Stimulated activated CD4-positive, alpha-beta T cell treated with anti-CD3 and anti-CD28 coated beads, Interleukin-2, amount 100 ng/mL, for 24 hours (primary cell): ENCODE data around the gene HINT3.
"Not testable (repeated sequence)": the region's sequence is repeated elsewhere in the genome, so short reads cannot be mapped to it uniquely, and the experiment has no call there.

Source experiments
- DNase-seq, 2 donors: peaks; one replicate each; pipeline ENCODE4 v3.0.0-alpha.2; 2020

Gene HINT3

DNA sequence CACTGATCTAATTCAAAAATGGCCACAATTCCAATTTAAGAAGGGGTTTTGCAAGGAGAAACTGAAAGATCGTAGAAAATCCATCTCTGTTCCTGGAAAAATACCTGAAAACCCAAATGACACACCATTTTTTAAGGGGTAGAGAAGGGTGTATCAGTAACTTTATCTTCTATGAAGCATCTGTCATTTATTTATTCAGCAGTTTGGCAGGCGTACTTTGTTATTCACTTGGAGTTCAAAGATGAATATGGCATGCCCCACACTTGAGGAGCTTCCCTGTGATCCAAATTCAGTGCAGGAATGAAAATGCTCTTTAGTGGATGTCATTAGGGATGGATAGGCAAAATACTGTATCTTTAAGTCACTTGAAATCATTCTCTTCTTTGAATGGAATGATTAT is 7.2 kb downstream of the HINT3 start:
- DNase-seq = no peak

DNA sequence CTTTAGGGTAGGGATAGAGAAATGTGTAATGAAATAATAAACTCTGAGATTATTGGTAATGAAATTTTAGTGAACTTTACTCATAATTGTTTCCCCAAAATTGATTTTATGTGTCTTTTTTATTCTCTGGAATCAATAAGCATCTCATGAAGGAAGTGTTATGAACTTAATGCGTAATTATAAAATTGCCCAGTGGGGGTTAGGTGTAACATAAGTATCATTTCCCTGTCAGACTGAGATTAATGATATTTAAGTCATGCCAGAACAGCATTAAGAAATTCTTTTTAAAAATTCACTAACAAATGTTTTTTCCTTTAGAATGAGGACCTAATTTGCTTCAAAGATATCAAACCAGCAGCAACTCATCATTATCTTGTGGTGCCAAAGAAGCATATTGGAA is 10.0 kb downstream of the HINT3 start:
- no peak for DNase-seq

DNA sequence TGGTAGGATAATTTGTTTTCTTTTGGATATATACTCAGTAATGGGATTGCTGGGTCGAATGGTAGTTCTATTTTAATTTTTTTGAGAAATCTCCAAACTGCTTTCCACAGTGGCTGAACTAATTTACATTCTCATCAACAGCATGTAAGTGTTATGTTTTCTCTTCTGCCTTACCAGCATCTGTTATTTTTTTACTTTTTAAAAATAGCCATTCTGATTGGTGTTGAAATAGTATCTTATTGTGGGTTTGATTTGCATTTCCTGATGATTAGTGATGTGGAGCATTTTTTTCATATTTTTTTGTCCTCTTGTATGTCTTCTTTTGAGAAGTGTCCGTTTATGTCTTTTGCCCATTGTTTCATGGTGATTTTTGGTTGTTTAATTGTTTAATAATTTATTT is 11.9 kb downstream of the HINT3 start:
- no peak for DNase-seq

DNA sequence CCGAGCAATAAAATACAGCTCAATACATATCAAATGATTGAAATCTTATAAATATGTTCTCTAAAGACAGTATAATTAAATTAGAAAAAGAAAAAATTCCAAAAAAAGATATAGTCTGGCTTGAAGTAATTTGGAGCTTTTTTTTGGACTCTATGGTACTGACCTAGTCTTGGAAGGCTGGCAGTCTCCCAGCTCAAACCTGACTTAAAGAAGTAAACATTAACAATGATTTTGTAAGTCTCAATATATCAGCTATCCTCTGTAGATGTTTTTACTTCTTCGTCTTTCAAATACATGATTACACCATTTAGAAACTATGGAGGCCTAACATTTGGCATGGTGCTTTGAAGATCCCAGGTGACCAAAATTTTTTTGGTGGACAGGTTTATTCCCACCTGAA is 14.2 kb downstream of the HINT3 start:
- no peak for DNase-seq

DNA sequence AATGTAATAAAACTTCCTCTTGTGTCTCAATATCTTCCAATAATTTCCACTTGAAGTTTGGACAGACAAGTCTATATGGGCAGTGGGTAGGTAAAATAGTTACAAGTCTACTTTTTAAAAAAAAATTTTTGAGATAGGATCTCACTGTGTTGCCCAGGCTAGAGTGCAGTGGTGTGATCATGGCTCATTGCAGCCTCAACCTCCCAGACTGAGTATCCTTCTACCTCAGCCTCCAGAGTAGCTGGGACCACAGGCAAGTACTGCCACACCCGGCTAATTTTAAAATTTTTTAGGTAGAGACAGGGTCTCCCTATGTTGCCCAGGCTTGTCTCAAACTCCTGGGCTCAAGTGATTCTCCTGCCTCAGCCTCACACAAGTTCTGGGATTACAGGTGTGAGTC is 15.9 kb downstream of the HINT3 start:
- not testable (repeated sequence) for DNase-seq

DNA sequence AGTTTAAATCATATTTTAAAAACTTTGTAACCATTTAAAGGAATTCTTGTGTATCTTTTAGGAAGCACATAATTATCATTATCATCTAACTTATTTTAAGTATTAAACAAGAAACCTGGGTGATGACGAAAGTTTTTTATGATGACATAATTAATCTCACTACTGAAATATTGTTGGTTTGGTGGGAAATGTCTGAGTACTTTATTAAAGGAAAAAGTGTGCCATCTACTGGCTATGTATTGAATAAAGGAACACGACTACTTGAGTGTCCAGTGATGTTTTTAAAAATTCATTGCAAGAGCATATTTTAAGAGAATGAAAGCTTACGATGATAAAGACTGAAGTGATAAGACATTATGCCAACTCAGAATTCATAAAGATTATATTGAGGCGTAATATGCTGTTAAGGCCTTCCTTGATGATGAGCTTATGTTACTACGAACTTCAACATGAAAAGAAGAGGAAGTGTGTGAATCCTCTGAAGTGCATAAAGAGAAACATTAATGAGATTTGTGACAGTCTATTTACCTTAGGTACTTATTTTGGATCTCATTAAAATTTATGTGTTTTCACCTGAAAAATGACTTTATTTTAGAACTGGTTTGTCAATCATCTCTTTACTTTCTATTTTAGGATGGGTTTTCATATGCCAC is 17.8 kb downstream of the HINT3 start:
- no peak for DNase-seq

DNA sequence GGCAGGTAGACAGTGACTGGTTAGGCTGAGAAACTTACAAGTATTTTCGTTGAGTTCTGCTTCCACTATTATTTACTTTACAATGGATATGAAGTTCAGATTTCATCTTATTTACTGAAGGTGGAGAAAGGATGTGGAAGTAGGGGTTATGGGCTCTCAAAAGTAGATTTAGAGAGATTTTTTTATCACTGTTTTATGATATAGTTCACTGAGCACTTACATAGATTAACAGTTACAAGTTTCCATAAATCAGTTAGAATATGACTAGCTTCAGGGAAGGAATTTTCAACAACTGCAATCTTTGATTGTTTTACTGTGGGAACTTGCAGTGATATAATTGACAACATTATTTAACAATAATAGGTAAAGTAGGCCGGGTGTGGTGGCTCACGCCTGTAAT is 22.5 kb downstream of the HINT3 start:
- no peak for DNase-seq

DNA sequence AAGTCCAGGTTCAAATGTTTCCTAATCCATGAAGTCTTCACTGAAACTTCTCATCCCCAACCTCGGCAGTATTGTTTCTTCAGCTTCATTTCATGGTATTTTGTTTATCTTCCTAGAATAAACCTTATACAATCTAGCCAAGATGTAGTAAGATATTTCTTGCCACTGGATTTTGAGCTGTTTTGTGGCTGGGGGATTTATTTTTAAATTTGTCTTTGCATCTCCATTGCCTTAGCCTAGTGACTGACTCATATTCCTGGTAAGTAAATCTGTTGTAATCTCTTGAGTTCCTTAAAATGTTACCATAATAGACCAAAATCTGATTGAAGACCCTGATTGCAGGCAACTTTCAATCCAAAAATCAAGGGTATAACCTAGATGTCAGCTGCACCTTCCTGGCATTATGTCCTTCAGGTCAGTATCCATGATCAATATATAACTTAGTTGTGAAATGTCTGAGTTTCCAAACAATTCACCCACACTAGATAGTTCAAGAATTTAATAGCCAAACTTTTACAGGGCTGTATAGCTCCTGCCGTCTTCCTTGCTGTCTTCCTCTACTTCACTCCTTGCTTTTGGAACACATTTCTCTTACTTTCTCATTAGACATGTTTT is 25.1 kb downstream of the HINT3 start:
- no peak for DNase-seq

DNA sequence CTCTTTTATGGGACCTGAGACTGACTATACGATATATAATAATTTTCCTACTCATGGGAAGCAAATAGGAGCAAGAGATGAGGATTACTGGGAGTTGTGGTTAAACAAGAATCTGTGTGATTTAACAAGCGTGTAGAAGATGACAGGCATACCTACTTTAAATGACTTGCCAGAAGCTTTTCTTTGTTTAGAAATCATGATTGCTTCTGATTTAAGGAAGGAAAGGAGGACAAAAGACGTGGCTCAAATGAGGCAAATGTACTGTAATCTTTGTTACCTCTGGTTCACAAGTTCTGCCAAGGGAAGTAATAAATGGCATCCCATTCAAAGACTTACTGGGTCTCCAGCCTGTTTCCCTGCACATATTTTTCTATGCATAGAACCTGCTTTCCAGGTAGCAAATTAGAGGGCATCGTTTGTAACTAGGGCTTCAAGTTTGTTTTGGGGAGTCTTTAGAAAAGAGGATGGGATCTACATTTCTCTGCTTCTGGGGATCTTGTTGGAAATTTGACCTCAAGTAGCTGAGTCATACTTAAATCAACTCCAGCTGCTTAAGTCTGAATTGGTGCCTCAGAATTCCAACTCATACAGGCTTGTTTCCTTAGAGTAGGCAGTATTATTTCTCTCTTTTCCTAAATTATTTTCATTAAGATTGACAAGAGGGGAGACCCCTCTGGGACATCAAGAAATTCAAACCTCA is 26.8 kb downstream of the HINT3 start:
- DNase-seq = no peak

DNA sequence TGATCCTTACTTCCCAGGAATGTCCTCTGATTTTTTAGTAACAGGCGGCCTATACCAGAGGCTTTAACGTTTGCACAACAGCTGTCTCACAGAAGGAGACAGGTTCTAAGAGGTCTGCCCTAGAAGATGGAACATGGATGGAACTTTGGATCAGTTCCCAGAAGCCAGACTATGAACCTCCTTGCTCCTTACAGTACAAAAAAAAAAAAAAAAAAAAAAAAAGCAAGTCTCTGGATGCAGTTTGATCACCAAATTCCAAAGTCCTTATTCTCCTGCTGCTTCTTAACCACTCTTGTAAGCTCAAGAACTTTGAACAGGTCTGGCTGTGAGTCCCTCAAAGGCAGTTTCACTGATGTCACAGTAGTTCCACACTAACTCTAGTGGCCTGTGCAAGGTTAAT is 27.7 kb downstream of the HINT3 start:
- DNase-seq = no peak

DNA sequence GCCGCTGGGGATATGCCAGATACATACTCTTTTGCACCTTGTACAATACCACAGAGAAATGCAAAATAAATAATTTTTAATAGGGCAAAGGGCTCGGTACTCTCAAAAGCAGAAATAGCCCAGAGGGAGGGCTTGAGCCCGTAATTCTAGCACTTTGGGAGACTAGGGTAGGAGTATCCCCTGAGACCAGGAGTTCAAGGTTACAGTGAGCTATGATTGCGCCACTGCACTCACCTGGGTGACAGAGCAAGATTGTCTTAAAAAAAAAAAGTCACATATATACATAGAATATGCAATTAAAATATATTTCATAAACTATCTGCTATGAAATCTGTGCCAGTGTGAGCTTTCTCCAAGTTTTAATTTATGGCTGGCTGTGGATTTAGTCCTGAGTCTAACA is 29.0 kb downstream of the HINT3 start:
- no peak for DNase-seq

DNA sequence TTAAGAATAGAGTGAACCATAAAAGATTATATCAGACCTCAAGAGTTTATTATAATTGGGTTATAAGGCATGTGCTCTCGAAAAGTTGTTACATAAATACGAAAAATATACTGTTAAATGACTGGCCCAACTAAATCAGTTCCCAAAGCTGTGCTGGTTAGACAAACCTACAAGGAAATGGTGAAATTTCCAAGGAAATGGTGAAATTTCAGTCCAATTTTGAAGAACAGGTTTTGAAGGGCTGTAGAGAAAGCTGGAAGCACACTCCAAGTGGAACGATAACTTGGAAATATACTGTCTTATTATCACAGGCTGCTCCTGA is 29.4 kb downstream of the HINT3 start:
- no peak for DNase-seq

DNA sequence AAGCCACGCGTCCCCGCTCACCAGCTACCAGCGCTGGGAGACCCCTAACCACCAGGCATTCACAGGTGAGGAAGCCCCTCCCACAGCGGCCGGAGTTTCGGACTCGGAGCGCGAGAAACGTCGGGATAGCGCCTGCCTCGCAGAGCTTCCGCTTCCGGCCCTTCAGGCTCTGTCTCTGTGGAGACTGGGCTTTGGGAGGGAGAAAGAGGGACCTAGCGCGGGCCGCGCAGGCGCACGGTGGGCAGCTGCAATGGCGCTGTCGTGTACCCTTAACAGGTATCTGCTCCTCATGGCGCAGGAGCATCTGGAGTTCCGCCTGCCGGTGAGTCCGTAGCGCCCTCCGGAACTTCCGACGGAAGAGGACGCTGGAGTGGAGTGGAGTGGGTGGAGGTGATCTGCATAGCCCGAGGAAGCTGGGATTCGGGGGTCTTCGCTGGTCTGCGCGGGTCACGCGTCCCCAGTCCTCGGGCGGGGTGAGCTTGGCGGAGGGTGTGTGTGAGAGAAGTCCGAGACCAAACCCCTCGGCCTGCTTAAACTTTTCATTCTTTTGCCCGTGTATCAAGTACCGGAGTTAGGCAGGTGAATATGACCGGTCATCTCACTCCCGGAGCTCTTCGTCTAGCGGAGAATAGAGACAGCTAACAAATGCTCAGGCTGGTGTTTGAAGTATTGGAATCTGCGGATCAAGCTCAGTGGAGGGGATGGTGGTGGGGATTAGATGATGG is 29.9 kb downstream of the HINT3 start, which contains the start of gene TRMT11:
Gene TRMT11 (plus strand): TSS at position 240 of the 725 bp plus-strand sequence. CDS start 11 bp downstream, at position 251.
- peak; percentile 84 to 85 for DNase-seq

DNA sequence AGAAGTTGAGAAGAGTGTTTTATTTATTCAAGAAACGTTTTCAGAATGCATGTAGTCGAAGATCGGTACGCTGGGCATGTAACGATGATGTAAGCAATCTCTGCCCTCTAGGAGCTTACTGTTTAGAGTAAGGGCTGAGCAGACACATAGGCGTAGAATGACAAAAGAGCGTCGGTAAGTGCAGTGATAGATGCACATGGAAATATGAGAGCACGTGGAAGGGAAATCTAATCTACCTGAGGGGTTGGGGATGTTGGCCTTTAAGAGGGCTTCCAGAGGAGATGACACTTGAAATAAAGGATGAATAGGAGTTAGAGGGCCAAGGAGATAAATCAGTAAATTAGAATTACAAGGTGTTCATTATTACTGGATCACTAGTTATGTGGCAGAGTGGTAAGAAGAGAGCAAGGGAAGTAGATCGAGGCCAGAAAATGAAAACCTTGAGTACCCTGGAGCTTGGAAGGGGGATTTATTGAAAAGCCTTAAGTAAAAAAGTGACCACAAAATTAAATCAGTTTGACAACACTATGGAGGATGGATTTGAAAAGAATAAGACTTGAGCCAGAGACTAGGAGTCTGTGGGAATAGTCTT is 30.6 kb downstream of the HINT3 start:
- no peak for DNase-seq

DNA sequence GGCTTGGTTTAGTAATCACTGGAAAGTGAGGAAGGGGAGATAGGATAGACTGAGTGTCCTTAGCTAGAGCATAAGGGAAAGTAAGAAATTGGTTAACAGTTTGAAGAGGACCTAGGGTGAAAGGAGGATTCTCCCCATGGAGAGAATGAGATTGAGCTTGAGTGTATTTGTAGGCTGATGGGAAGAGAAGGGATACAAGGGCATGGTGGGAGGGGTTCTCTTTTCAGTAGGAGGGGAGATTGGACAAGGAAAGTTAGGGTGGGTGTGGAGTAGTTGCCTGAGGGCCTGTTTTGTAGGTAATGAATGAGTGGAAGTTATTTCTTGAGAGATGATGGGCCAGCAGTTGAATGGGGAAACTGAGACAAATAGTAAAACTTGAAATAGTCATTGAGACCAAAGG is 31.7 kb downstream of the HINT3 start:
- DNase-seq = no peak

DNA sequence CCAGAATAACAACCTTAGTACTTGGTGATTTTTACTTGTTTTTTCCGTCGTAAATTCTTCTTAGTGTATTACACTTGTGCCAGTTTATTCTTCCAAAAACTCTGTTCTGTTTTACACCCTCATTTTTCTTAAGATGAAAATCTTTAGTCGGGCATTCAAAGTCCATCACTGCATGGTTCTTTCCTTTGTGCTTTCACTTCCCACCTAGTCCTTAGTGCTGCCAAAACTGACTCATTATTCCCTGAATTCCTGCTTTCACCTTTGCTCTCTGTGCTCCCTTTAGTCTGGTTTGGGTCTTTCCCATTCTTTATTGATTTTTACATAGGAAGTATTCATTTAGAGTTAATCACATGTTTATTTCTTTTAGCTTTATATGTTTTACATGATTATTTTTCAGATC is 33.1 kb downstream of the HINT3 start:
- no peak for DNase-seq

DNA sequence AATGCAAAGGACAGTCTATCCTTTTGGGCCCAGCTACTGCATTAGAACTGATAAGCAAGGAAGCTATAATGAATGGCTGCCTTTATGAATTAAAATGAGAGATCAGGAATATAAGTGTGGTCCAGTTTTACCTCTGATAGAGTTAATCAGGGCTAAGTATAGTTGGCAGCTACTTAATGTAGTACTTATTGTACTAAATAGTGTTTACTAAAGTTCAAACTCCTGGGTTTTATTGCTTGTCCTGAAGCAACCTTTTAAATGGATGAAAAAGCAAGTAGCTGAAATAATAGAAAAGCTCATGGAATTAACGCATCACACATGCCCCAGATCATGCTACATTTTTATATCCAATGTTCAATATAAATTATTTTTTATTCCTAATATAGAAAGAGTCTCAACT is 35.1 kb downstream of the HINT3 start:
- DNase-seq = no peak

DNA sequence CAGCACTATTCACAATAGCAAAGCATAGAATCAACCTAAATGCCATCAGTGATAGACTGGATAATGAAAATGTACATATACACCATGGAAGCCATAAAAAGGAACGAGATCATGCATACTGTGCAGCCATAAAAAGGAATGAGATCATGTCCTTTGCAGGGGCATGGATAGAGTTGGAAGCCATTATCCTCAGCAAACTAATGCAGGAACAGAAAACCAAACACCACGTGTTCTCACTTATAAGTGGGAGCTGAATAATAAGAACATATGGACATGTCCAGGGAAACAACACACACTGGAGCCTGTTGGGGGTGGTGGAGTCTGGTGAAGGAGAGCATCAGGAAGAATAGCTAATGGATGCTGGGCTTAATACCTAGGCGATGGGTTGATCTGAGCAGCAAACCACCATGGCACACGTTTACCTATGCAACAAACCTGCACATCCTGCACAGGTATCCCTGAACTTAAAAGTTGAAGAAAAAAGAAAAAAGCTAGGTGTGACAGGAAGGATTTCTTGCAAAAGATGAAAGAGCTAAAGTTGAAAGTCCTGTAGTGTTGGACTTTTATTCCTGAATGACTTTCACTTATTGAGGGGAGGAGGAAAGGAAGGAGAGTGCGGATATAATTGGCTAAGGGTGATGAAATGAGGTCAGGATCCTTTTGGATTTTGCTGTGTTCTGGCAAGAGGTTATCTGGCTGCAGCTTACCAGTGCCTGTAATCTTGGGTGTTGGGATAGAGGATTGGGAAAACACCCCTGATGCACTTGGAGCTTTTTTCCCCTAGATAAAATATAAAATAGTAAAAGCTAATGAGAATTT is 38.3 kb downstream of the HINT3 start:
- no peak for DNase-seq

DNA sequence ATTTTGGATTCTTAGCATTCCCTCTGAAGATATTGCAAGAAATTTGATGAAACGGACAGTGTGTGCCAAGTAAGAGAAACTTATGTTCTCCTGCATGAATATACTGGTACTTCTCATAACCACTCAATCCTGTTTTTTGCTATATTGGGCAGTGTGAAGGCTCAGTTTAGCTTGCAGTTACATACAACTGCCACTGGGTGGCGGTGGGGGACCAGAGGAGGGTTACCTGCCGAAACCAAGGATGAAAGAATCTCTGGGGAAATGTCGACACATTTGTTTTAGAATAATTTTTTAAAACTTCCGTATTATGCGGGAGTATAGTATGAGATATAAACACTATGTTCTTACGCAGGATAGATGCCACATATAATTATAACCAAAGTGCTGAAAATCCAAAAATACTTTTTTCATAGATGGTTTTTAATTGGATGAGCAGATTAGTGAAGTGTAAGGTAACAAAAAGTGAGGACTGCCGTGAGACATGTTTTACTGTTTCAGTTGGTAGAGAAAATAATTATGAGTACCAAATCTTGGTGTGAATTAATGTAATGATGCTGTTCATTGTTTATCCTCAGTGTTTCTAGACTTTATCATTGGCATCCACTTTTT is 39.5 kb downstream of the HINT3 start:
- peak; percentile 73 to 76 for DNase-seq

DNA sequence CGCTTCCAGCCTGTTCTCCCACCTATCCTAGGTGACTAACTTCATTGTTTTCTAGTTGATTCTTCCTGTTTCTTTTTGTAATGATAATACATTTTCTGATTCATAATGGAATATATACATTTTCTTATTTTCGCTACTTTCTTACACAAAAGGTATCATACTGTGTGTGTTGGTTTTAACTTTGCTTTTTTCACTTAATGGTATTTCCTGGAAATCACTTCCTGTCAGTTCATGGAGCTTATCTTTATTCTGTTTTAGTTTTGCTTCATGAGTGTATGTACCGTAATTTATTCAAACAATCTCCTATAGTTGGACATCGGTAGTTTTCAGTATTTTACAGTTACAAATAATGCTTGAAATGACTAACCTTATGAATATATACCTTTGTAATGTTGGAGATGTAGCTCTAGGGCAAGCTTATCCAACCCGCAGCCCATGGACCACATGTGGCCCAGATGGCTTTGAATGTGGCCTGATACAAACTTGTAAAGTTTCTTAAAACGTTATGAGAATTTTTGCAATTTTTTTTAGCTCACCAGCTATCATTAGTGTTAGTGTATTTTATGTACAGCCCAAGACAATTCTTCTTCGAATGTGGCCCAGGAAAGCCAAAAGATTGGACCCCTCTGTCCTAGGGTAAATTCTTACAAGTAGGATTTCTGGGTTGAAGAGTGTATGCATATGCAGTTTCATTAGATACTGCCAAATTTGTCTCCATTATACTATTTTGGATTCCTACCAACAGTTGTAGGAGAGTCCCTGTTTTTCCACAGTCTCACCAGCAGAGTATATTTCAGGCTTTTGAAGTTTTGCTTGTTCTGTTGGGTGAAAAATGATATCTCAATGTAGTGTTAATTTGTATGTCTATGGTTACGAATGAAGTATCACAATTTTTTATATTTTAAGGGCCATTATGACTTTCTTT is 46.4 kb downstream of the HINT3 start:
- no peak for DNase-seq

DNA sequence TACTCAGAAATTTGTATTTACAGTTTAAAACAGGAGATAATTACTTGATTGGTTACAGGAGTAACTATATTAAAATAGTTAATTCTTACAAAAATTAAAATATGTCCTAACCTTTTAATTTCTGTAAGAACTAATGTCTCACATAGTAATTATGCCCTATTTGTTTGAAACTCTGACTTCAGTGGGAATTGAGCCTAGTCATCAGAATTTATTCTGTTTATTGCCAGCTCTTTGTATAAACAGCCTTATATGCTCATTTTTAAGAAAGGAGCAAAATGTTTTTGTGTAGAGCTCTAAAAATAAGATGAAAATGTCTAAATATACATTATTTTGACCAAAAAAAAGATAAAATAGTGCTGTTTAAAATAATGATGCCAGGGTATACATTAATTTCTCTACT is 51.2 kb downstream of the HINT3 start:
- no peak for DNase-seq
